H1 (cell line): ENCODE data around the gene CACNA1B. TPM values are rescaled to one million over a fixed set of nuclear protein-coding genes. Genes with fewer than 3 reads are reported as not detected.
A peak's percentile ranks its signal among the peaks of the same experiment; 100 is the strongest.

Source experiments
- CTCF ChIA-PET: fragments of 300-600 bp; sonication (Branson Sonifier 250); formaldehyde crosslinking; loops from one replicate; lab custom pipeline; 2021; ENCODE audit not compliant: partially characterized antibody; lab: Charles Lee
- POLR2A ChIA-PET: fragments of 300-600 bp; sonication (Branson Sonifier 250); formaldehyde crosslinking; loops from one replicate; lab custom pipeline; 2021; ENCODE audit warnings: inconsistent platforms; ENCODE audit not compliant: partially characterized antibody; lab: Charles Lee
- DNase-seq, 2 experiments: peaks; one replicate each; pipeline versions ENCODE4 v3.0.0 to v3.0.0-alpha.2; 2010 to 2022; ENCODE audit warnings: low spot score in 2 of 2, low read depth in 1 of 2, mixed read lengths in 1 of 2
- FAIRE-seq: peaks from 2 replicates; lab custom pipeline; 2011; peaks lifted over from hg19 to GRCh38; lab: Jason Lieb, UNC
- H2AFZ ChIP-seq: 2 replicates; pipeline ENCODE4 v1.8.1; 2012; ENCODE audit warnings: low read length, inconsistent platforms
- H2AK5ac ChIP-seq: 2 replicates; pipeline ENCODE4 v1.6.1; 2013; ENCODE audit warnings: low read depth, low read length
- H2BK120ac ChIP-seq: replicated peaks from 2 replicates; pipeline ENCODE3; 2013; ENCODE audit warnings: low read depth, low read length, inconsistent platforms
- H2BK12ac ChIP-seq: 2 replicates; pipeline ENCODE4 v1.6.1; 2013; ENCODE audit warnings: low read depth, low read length
- H2BK15ac ChIP-seq: 2 replicates; pipeline ENCODE4 v1.6.1; 2013; ENCODE audit warnings: low read length
- H2BK20ac ChIP-seq: 2 replicates; pipeline ENCODE4 v1.6.1; 2013; ENCODE audit warnings: low read length
- H2BK5ac ChIP-seq: 2 replicates; pipeline ENCODE4 v1.6.1; 2013; ENCODE audit warnings: low read depth, low read length
- H3K14ac ChIP-seq: 2 replicates; pipeline ENCODE4 v1.6.1; 2013; ENCODE audit warnings: inconsistent platforms; ENCODE audit not compliant: insufficient read length
- H3K18ac ChIP-seq: 2 replicates; pipeline ENCODE4 v1.6.1; 2013; ENCODE audit warnings: low read length; ENCODE audit errors: extremely low read depth
- H3K23ac ChIP-seq: 2 replicates; pipeline ENCODE4 v1.6.1; 2013; ENCODE audit warnings: inconsistent platforms; ENCODE audit not compliant: insufficient read length
- H3K23me2 ChIP-seq: 2 replicates; pipeline ENCODE4 v1.6.1; 2013; ENCODE audit warnings: low read depth, low read length
- H3K27ac ChIP-seq: 2 replicates; pipeline ENCODE4 v1.6.1; 2011; ENCODE audit warnings: low read depth, low read length, inconsistent platforms
- H3K27me3 ChIP-seq, 4 experiments: replicated peaks in 1 of 4; 1 replicate in 1 of 4; 2 replicates in 3 of 4; pipeline versions ENCODE4 v1.6.1 to v1.8.1; 2011 to 2013; ENCODE audit warnings: low read length in 3 of 4, mild to moderate bottlenecking in 3 of 4, inconsistent platforms in 2 of 4, mixed read lengths in 2 of 4, moderate library complexity in 1 of 4; ENCODE audit not compliant: control insufficient read depth in 3 of 4, insufficient read depth in 3 of 4; ENCODE audit errors: extremely low read depth in 1 of 4
- H3K36me3 ChIP-seq, 4 experiments: 2 replicates each; pipeline versions ENCODE4 v1.6.1 to v1.8.1; 2011 to 2013; ENCODE audit warnings: mild to moderate bottlenecking in 4 of 4, low read length in 3 of 4, moderate library complexity in 2 of 4, control low read depth in 1 of 4, inconsistent platforms in 1 of 4; ENCODE audit not compliant: insufficient read depth in 4 of 4, control insufficient read depth in 2 of 4
- H3K4ac ChIP-seq: replicated peaks from 2 replicates; pipeline ENCODE3; 2013; ENCODE audit warnings: low read length, low read depth, mixed read lengths, inconsistent platforms; ENCODE audit not compliant: insufficient read length
- H3K4me1 ChIP-seq, 4 experiments: replicated peaks in 1 of 4; 1 replicate in 1 of 4; 2 replicates in 3 of 4; pipeline versions ENCODE4 v1.6.1 to v1.8.1; 2011 to 2013; ENCODE audit warnings: low read length in 3 of 4, inconsistent platforms in 2 of 4, mixed read lengths in 1 of 4; ENCODE audit not compliant: insufficient read depth in 4 of 4, control insufficient read depth in 3 of 4
- H3K4me2 ChIP-seq, 2 experiments: 2 replicates each; pipeline versions ENCODE4 v1.6.1 to v1.8.1; 2011 to 2013; ENCODE audit warnings: low read depth in 2 of 2, low read length in 2 of 2, control low read depth in 1 of 2, inconsistent platforms in 1 of 2, mild to moderate bottlenecking in 1 of 2; ENCODE audit not compliant: insufficient read depth in 1 of 2
- H3K4me3 ChIP-seq, 4 experiments: fragments of 200-600, 300-600 bp in 1 of 4; sonication (generic), shearing (Covaris generic), sonication (Bioruptor Twin) in 1 of 4; 2 replicates each; pipeline versions ENCODE4 v1.5.1 to v1.8.1; 2011 to 2016; ENCODE audit warnings: low read length in 4 of 4, low read depth in 3 of 4, control low read depth in 2 of 4, inconsistent platforms in 2 of 4, mild to moderate bottlenecking in 2 of 4, mixed read lengths in 1 of 4, moderate library complexity in 1 of 4; ENCODE audit not compliant: insufficient read depth in 2 of 4; ENCODE audit errors: extremely low read depth in 1 of 4
- H3K56ac ChIP-seq: replicated peaks from 2 replicates; pipeline ENCODE3; 2013; ENCODE audit warnings: low read depth, mild to moderate bottlenecking, mixed read lengths, low read length, inconsistent platforms; ENCODE audit not compliant: insufficient read length
- H3K79me1 ChIP-seq: 2 replicates; pipeline ENCODE4 v1.6.1; 2013; ENCODE audit warnings: low read depth, low read length, control low read depth
- H3K79me2 ChIP-seq, 2 experiments: 2 replicates each; pipeline versions ENCODE4 v1.6.1 to v1.8.1; 2012 to 2013; ENCODE audit warnings: low read length in 2 of 2, mild to moderate bottlenecking in 2 of 2, inconsistent platforms in 1 of 2; ENCODE audit not compliant: insufficient read depth in 2 of 2, control insufficient read depth in 1 of 2
- H3K9ac ChIP-seq, 4 experiments: replicated peaks in 1 of 4; 1 replicate in 1 of 4; 2 replicates in 3 of 4; pipeline versions ENCODE4 v1.6.1 to v1.8.1; 2011 to 2013; ENCODE audit warnings: low read depth in 3 of 4, low read length in 3 of 4, control low read depth in 2 of 4, mild to moderate bottlenecking in 2 of 4, moderate library complexity in 2 of 4, inconsistent platforms in 1 of 4; ENCODE audit errors: extremely low read depth in 1 of 4
- H3K9me3 ChIP-seq, 2 experiments: 2 replicates each; pipeline versions ENCODE4 v1.6.1 to v1.8.1; 2012 to 2013; ENCODE audit warnings: mild to moderate bottlenecking in 2 of 2, moderate library complexity in 2 of 2, control low read depth in 1 of 2, inconsistent platforms in 1 of 2, low read depth in 1 of 2, low read length in 1 of 2, mixed read lengths in 1 of 2; ENCODE audit not compliant: insufficient read depth in 2 of 2
- H4K20me1 ChIP-seq, 2 experiments: replicated peaks in 1 of 2; 2 replicates each; pipeline versions ENCODE3 to v1.8.1; 2011 to 2013; ENCODE audit warnings: inconsistent platforms in 2 of 2, low read length in 2 of 2, mild to moderate bottlenecking in 1 of 2; ENCODE audit not compliant: insufficient read depth in 2 of 2, control insufficient read depth in 1 of 2
- H4K5ac ChIP-seq: 2 replicates; pipeline ENCODE4 v1.6.1; 2013; ENCODE audit warnings: low read length, low read depth, mixed read lengths, inconsistent platforms; ENCODE audit not compliant: insufficient read length
- H4K8ac ChIP-seq: 2 replicates; pipeline ENCODE4 v1.8.0; 2013; ENCODE audit warnings: mild to moderate bottlenecking, moderate library complexity, low read length, inconsistent platforms; ENCODE audit not compliant: insufficient read depth; ENCODE audit errors: extremely low read depth
- H4K91ac ChIP-seq: replicated peaks from 2 replicates; pipeline ENCODE3; 2013; ENCODE audit warnings: low read length, mixed read lengths, inconsistent platforms; ENCODE audit not compliant: insufficient read length
- CBX8 ChIP-seq: fragments of 300-800, 300-1000 bp; sonication (generic); IDR thresholded peaks from 2 replicates; pipeline ENCODE4 v1.7.1; 2016; ENCODE audit warnings: low read depth, low read length, borderline replicate concordance
- EZH2 ChIP-seq: fragments of 200-600 bp; sonication (generic); IDR thresholded peaks from 2 replicates; pipeline ENCODE4 v1.7.1; 2012; ENCODE audit warnings: low read depth, mild to moderate bottlenecking, moderate library complexity, low read length, inconsistent platforms; ENCODE audit not compliant: severe bottlenecking
- NANOG ChIP-seq: IDR thresholded peaks from 2 replicates; pipeline ENCODE4 v1.6.1; 2011; ENCODE audit warnings: low read length, low read depth, mild to moderate bottlenecking, inconsistent platforms; ENCODE audit not compliant: insufficient read depth, poor library complexity, severe bottlenecking
- RFX5 ChIP-seq: IDR thresholded peaks from 2 replicates; pipeline ENCODE4 v1.6.1; 2011; ENCODE audit warnings: low read depth, low read length, improper control_type of control experiment, borderline replicate concordance
- RNF2 ChIP-seq: fragments of 200-900, 300-1000 bp; sonication (generic); IDR thresholded peaks from 2 replicates; pipeline ENCODE4 v1.7.1; 2016; ENCODE audit warnings: borderline replicate concordance, low read depth, mild to moderate bottlenecking, antibody characterized with exemption, low read length; ENCODE audit not compliant: poor library complexity, severe bottlenecking; ENCODE audit errors: missing control alignments
- SIRT6 ChIP-seq: IDR thresholded peaks from one replicate; pipeline ENCODE4 v1.7.1; 2012; ENCODE audit warnings: low read length, inconsistent platforms
- SP1 ChIP-seq: IDR thresholded peaks from 2 replicates; pipeline ENCODE4 v1.6.1; 2011; ENCODE audit warnings: low read depth, low read length
- TAF1 ChIP-seq: IDR thresholded peaks from 2 replicates; pipeline ENCODE4 v1.6.1; 2011; ENCODE audit warnings: mild to moderate bottlenecking, low read depth, low read length
- TAF7 ChIP-seq: optimal IDR thresholded peaks from 2 replicates; pipeline ENCODE3; 2011; ENCODE audit warnings: low read depth, mild to moderate bottlenecking, inconsistent platforms, low read length, moderate library complexity, borderline replicate concordance
- TCF12 ChIP-seq: IDR thresholded peaks from 2 replicates; pipeline ENCODE4 v1.6.1; 2011; ENCODE audit warnings: low read depth, mild to moderate bottlenecking, low read length
- WGBS, 2 experiments: shearing (Covaris generic) in 1 of 2; methylation state at CpG; one replicate each; pipeline versions ENCODE4 v1.1.6 to v1.1.7; 2013 to 2015; ENCODE audit warnings: low lambda C conversion rate in 2 of 2, mixed read lengths in 2 of 2, inconsistent platforms in 1 of 2, low coverage in 1 of 2, missing lambda C conversion rate in 1 of 2; ENCODE audit not compliant: insufficient replicate concordance in 2 of 2, insufficient coverage in 1 of 2, insufficient read length in 1 of 2; ENCODE audit errors: extremely low coverage in 1 of 2, missing lambda C conversion rate in 1 of 2; 5-methylcytosine and 5-hydroxymethylcytosine counted together
- polyA plus RNA-seq, 7 experiments: library from polyadenylated mRNA; depleted of rRNA in 3 of 7; stranded (reverse) in 5 of 7; unstranded in 2 of 7; fragments of >200 nt in 5 of 7; fragments of 200-250 nt in 2 of 7; gene quantifications; 1 replicate in 5 of 7; 2 replicates in 1 of 7; 4 replicates in 1 of 7; pipeline versions ENCODE4 v1.2.1 to v1.2.3, GENCODE V29; 2011 to 2013; ENCODE audit warnings: missing spikeins in 2 of 7, mixed read lengths in 2 of 7
- total RNA-seq: library from RNA; stranded (reverse); fragmentation: NEBNext Ultra II Directional; extraction: Animal tissue kit (Norgen Biotek cat#: 25700); gene quantifications from 2 replicates; pipeline ENCODE4 v1.2.1, GENCODE V29; 2021
- TF ChIP-seq, protein P1 (sequence below): IDR thresholded peaks from 2 replicates; pipeline ENCODE4 v1.6.1; 2012; ENCODE audit warnings: inconsistent platforms

CACNA1B gene
- total and polyA plus RNA-seq, 2 of the 8 experiments (the other 6 are each of a cell fraction or from before 2014, with no cell fraction given), result 1.5 to 5.7 TPM

GRCh38 chr9:137986268-137987099, 108.9 kb downstream of the CACNA1B start:
- Histone ChIP-seq H2BK12ac (no peak overlapping the region), H4K91ac (no peak overlapping the region), H3K79me2 (no peaks in the 10 kb centered on the region), H4K8ac (no peak overlapping the region), H3K4ac (no peak overlapping the region), H3K14ac (no peak overlapping the region), H3K23me2 (no peaks in the 10 kb centered on the region), H3K18ac (no peak overlapping the region), H3K79me1 (no peaks in the 10 kb centered on the region), H3K9ac (no peak overlapping the region), H3K4me3 (no peak overlapping the region), H3K27ac (no peak overlapping the region), H2AFZ (no peak overlapping the region), H4K20me1 (no peaks in the 10 kb centered on the region), H2AK5ac (no peak overlapping the region), H2BK15ac (no peak overlapping the region), H3K56ac (no peak overlapping the region), H3K4me1 (no peaks in the 10 kb centered on the region), H2BK5ac (no peak overlapping the region), H3K27me3 (no peaks in the 10 kb centered on the region; a peak in 1 of 7 replicates), H3K23ac (no peak overlapping the region), H4K5ac (no peak overlapping the region), H3K4me2 (no peak overlapping the region), H2BK120ac (no peak overlapping the region), H3K9me3 (peaks cover 59 to 82% of the 10 kb centered on the region in 2 experiments), H2BK20ac (no peak overlapping the region), H3K36me3 (peaks cover 0 to 15% (median 3%) of the 10 kb centered on the region in 4 experiments; a peak in 4 of 8 replicates)
- ChIA-PET CTCF (interaction anchor here (0.6 kb wide), 1 partner anchor 71 kb away, joined by 3 read pairs; no protein-coding TSS in a partner anchor), POLR2A (no interaction called here)
- FAIRE-seq (no peak), DNase-seq (peak in 1 of 2 experiments; percentile 27)
- WGBS, 2 experiments, result 92% methylated on average over 22 of the region's 22 CpGs; no CpG with 5 or more reads in 1 of the 2 experiments
- TF ChIP-seq SP1 (no peak), CBX8 (no peak), RFX5 (no peak), NANOG (no peak), SIRT6 (no peak), RNF2 (no peak), TAF1 (no peak), EZH2 (no peak), TCF12 (no peak), TAF7 (no peak)
- TF ChIP-seq, protein P1, sequence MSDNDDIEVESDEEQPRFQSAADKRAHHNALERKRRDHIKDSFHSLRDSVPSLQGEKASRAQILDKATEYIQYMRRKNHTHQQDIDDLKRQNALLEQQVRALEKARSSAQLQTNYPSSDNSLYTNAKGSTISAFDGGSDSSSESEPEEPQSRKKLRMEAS, result no peak
